ENCODE measurements around the gene KDM5C.
A peak's percentile ranks its signal among the peaks of the same experiment; 100 is the strongest.
"Not testable (repeated sequence)": the region's sequence is repeated elsewhere in the genome, so short reads cannot be mapped to it uniquely, and the experiment has no call there.

KDM5C gene

GRCh38 chrX:53190363-53190960 is 34.5 kb downstream of the KDM5C start:
- DNase-seq: no peak

- no peak for DNase-seq
Measured at GRCh38 chrX:53188763-53189162, 36.2 kb downstream of the KDM5C start.

- peak; percentile 23 for DNase-seq
Measured at GRCh38 chrX:53186351-53186750, 38.7 kb downstream of the KDM5C start.

GRCh38 chrX:53184836-53185235 is 40.2 kb downstream of the KDM5C start:
- peak; percentile 77 for DNase-seq

GRCh38 chrX:53171356-53171755 is 53.7 kb downstream of the KDM5C start:
- DNase-seq: no peak

- no peak for DNase-seq
Measured at GRCh38 chrX:53166103-53166502, 58.9 kb downstream of the KDM5C start.

- not testable (repeated sequence) for DNase-seq
Measured at GRCh38 chrX:53164566-53164965, 60.4 kb downstream of the KDM5C start.

GRCh38 chrX:53163436-53163835 is 61.6 kb downstream of the KDM5C start:
- no peak for DNase-seq

GRCh38 chrX:53160297-53160983 is 64.6 kb downstream of the KDM5C start:
- DNase-seq: no peak

- no peak for DNase-seq
Measured at GRCh38 chrX:53159184-53159583, 65.8 kb downstream of the KDM5C start.

GRCh38 chrX:53156207-53156596 is 68.8 kb downstream of the KDM5C start:
- no peak for DNase-seq

- no peak for DNase-seq
Measured at GRCh38 chrX:53155512-53156206, 69.3 kb downstream of the KDM5C start.

GRCh38 chrX:53153581-53153980 is 71.4 kb downstream of the KDM5C start:
- DNase-seq: no peak

Data from fibroblast of skin of right quadriceps (primary cell).